ENCODE measurements around the gene BEST1. TPM values are rescaled to one million over a fixed set of nuclear protein-coding genes. Genes with fewer than 3 reads are reported as not detected.

The BEST1 gene
- total and polyA plus RNA-seq, 2 experiments from 2014 or later, result 0.27 to 0.34 TPM

DNA sequence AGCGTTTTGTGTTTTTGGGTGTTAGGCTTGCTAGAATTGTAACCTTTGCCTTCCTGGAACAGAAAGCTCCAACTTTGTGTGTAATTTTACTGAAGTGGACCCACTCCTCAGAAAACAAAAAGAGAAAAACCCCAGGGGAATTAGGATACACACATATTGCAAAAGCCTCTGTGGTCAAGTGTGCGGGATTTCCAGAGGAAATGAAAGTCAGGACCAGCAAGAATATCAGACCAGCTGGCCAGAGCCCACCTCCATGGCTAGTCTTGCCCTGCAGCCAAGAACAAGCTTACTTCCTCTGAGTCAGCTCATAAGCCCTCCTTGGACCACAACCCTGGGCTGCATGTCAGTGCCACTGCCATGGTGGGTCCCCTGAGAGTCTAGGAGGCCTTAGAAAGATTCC lies 54.3 kb downstream of the BEST1 start:
- Histone ChIP-seq H3K9me3 (ENCODE audit: low read depth) (no peaks in the 10 kb centered on the region), H3K36me3 (no peaks in the 10 kb centered on the region), H3K4me3 (no peak overlapping the region), H3K4me1 (ENCODE audit: low read depth) (peaks cover 15% of the 10 kb centered on the region), H3K27me3 (no peaks in the 10 kb centered on the region), H3K27ac (no peak overlapping the region)
- DNase-seq (ENCODE audit: low read depth in 1 of 2, low spot score in 1 of 2), result peak in 1 of 2 donors; percentile 97
- TF ChIP-seq, protein P1, sequence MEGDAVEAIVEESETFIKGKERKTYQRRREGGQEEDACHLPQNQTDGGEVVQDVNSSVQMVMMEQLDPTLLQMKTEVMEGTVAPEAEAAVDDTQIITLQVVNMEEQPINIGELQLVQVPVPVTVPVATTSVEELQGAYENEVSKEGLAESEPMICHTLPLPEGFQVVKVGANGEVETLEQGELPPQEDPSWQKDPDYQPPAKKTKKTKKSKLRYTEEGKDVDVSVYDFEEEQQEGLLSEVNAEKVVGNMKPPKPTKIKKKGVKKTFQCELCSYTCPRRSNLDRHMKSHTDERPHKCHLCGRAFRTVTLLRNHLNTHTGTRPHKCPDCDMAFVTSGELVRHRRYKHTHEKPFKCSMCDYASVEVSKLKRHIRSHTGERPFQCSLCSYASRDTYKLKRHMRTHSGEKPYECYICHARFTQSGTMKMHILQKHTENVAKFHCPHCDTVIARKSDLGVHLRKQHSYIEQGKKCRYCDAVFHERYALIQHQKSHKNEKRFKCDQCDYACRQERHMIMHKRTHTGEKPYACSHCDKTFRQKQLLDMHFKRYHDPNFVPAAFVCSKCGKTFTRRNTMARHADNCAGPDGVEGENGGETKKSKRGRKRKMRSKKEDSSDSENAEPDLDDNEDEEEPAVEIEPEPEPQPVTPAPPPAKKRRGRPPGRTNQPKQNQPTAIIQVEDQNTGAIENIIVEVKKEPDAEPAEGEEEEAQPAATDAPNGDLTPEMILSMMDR (IDR thresholded peaks at IDR 0.05; ENCODE audit: low read depth, low read length), result no peak

DNA sequence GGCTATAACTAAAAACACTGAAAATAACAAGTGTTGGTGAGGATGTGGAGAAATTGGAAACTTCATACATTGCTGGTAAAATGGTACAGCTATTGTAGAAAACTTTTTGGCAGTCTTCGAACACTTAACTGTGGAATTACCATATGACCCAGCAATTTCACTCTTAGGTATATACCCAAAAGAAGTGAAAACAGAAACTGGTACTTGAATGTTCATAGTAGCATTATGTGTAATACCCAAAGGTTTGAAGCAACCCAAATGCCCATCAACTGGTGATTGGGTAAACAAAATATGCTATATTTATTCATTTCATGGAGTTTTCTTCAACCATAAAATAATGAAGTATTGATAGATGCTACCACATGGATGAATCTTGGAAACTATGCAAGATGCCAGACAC lies 58.0 kb downstream of the BEST1 start:
- no peak for DNase-seq (ENCODE audit: low read depth in 1 of 2, low spot score in 1 of 2)
- H3K27me3 ChIP-seq, result no peaks in the 10 kb centered on the region
- no peaks in the 10 kb centered on the region for H3K9me3 ChIP-seq (ENCODE audit: low read depth)
- H3K4me1 ChIP-seq (ENCODE audit: low read depth), result no peaks in the 10 kb centered on the region
- TF ChIP-seq, protein P1 (IDR thresholded peaks at IDR 0.05; ENCODE audit: low read depth, low read length), result no peak
- no peaks in the 10 kb centered on the region for H3K36me3 ChIP-seq
- no peak overlapping the region for H3K4me3 ChIP-seq
- no peak overlapping the region for H3K27ac ChIP-seq

DNA sequence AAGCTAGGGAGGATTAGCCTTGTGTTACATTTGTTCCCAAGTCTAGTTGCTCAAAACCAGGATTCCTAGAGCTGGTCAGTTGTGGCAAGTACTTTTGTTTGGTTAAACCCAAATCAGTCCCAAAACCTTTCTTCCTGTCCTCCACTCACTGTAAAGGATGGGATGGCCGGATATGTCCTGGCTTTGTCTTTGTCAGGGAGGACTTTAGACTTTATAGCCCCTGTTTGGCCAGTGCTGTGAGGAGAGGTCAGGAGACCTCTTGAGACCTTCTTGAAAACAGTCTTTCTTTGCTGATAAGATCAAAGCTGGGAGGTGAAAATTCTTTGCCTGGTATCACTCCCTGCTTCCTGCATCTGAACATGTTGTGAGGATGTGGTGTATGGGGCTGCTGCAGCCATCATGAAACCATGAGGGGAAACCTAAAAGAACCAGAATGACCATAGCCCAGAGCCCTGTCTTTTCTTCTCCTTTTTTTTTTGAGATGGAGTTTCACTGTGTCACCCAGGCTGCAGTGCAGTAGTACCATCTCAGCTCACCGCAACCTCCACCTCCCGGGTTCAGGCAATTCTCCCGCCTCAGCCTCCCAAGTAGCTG lies 60.9 kb downstream of the BEST1 start:
- Histone ChIP-seq H3K4me3 (no peak overlapping the region), H3K9me3 (ENCODE audit: low read depth) (no peaks in the 10 kb centered on the region), H3K36me3 (no peaks in the 10 kb centered on the region), H3K27ac (no peak overlapping the region), H3K4me1 (ENCODE audit: low read depth) (no peaks in the 10 kb centered on the region), H3K27me3 (no peaks in the 10 kb centered on the region)
- TF ChIP-seq, protein P1 (IDR thresholded peaks at IDR 0.05; ENCODE audit: low read depth, low read length), result no peak
- DNase-seq (ENCODE audit: low read depth in 1 of 2, low spot score in 1 of 2), result no peak

DNA sequence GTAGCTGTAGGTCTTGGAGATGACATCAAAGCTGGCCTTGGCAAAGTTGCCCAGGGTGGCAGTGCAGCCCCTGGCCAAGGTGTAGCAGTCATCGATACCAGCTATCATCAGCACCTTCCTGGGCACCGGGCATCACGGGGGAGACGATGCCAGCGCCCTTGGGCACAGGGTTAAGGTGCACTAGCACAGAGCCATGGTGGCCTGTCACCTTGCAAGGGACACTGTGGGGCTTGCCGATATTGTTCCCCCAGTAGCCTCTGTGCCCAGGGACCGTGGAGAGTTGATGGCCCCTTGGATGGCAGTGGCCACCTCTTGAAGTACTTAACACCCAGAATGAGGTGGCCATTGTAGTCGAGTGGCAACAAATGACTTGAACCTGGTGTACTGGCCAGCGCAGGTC lies 61.7 kb downstream of the BEST1 start:
- TF ChIP-seq, protein P1 (IDR thresholded peaks at IDR 0.05; ENCODE audit: low read depth, low read length), result no peak
- no peaks in the 10 kb centered on the region for H3K9me3 ChIP-seq (ENCODE audit: low read depth)
- no peaks in the 10 kb centered on the region for H3K4me1 ChIP-seq (ENCODE audit: low read depth)
- H3K36me3 ChIP-seq, result no peaks in the 10 kb centered on the region
- H3K27me3 ChIP-seq, result no peaks in the 10 kb centered on the region
- H3K27ac ChIP-seq, result no peak overlapping the region
- no peak overlapping the region for H3K4me3 ChIP-seq
- DNase-seq (ENCODE audit: low read depth in 1 of 2, low spot score in 1 of 2), result no peak

DNA sequence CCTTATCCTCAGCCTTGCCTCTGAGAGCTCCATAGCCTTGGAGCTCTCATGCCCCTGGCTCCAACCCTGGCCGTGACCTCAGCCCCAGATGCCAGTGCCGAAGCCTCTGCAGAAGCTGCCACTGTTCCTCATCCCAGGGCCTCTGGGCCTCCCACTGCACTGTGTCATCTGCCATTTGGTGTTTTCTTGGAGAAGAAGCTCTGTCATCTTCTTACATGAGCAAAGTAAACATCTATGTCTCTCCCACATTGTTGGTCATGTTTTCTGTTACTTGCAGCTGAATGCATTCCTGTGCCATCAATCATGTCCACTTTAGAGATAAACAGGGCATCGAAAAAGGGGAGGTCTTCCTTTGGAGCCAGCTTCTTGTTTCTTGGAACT lies 62.3 kb downstream of the BEST1 start:
- Histone ChIP-seq H3K9me3 (ENCODE audit: low read depth) (no peaks in the 10 kb centered on the region), H3K27ac (no peak overlapping the region), H3K36me3 (no peaks in the 10 kb centered on the region), H3K4me1 (ENCODE audit: low read depth) (no peaks in the 10 kb centered on the region), H3K4me3 (no peak overlapping the region), H3K27me3 (no peaks in the 10 kb centered on the region)
- TF ChIP-seq, protein P1 (IDR thresholded peaks at IDR 0.05; ENCODE audit: low read depth, low read length), result no peak
- DNase-seq (ENCODE audit: low read depth in 1 of 2, low spot score in 1 of 2), result peak in 1 of 2 donors; percentile 50

Measured in cardiac muscle cell (in vitro differentiated cells and primary cell).